ENCODE results near the gene SNX6. TPM values are rescaled to one million over a fixed set of nuclear protein-coding genes. Genes with fewer than 3 reads are reported as not detected.

SNX6 gene
- total RNA-seq, result 99.9 and 114 TPM in 2 replicates

GRCh38 chr14:34629657-34630529, at the start of gene SNX6:
Gene SNX6, minus strand, starts transcription at chr14:34630148. Its CDS starts 32 bp downstream, at chr14:34630116.

GRCh38 chr14:34539407-34540180, 90.4 kb downstream of the SNX6 start, which contains the start of gene EAPP:
Gene EAPP, minus strand, starts transcription at chr14:34539701. Its CDS starts 73 bp downstream, at chr14:34539628.

Other genes starting within 250 kb of the SNX6 start
- gene SPTSSA, start 167.9 kb downstream of the SNX6 start, total RNA-seq, result 10.1 and 13.4 TPM in 2 replicates
- gene EAPP, start 90.4 kb downstream of the SNX6 start, total RNA-seq, result 20.4 and 24.1 TPM in 2 replicates
- 14.9 and 17.2 TPM in 2 replicates for gene CFL2, start 84.4 kb upstream of the SNX6 start, total RNA-seq
- 30.2 and 34.4 TPM in 2 replicates for gene BAZ1A, start 245.2 kb upstream of the SNX6 start, total RNA-seq

Measured in hair follicular keratinocyte (primary cell).